SK-N-SH (cell line): Measurements from ENCODE around the gene GNG12. TPM values are rescaled to one million over a fixed set of nuclear protein-coding genes. Genes with fewer than 3 reads are reported as not detected.

ENCODE experiments used
- CTCF ChIA-PET: fragments of 300-600, 350-600 bp; formaldehyde crosslinking; extraction: SDS; loops from one replicate; lab custom pipeline; 2021; lab: Yijun Ruan, JAX
- POLR2A ChIA-PET: fragments of 350-600 bp; sonication (Branson Sonifier 250); formaldehyde crosslinking; extraction: SDS; loops from one replicate; lab custom pipeline; 2020; ENCODE audit warnings: antibody characterized with exemption, inconsistent platforms; lab: Yijun Ruan, JAX
- DNase-seq: peaks from one replicate; pipeline ENCODE4 v3.0.0; 2012
- H2AFZ ChIP-seq: fragments of 200-600 bp; sonication (generic); 2 replicates; pipeline ENCODE4 v1.8.1; 2016; ENCODE audit warnings: antibody characterized with exemption, mild to moderate bottlenecking, low read depth
- H3F3A ChIP-seq: fragments of 200-600 bp; sonication (generic); replicated peaks from 2 replicates; pipeline ENCODE3; 2016; ENCODE audit warnings: antibody characterized with exemption, mild to moderate bottlenecking; ENCODE audit not compliant: insufficient read depth
- H3K27ac ChIP-seq, 2 experiments: fragments of 200-500 bp in 1 of 2; fragments of 200-600 bp in 1 of 2; sonication (Bioruptor generic) in 1 of 2; sonication (generic), shearing (Covaris generic) in 1 of 2; 2 replicates each; pipeline versions ENCODE4 v1.5.1 to v1.6.1; 2014 to 2016; ENCODE audit warnings: low read depth in 2 of 2, inconsistent platforms in 1 of 2, low read length in 1 of 2, mild to moderate bottlenecking in 1 of 2, mixed read lengths in 1 of 2
- H3K27me3 ChIP-seq: fragments of 200-600 bp; sonication (generic), shearing (Covaris generic); 2 replicates; pipeline ENCODE4 v1.6.1; 2016; ENCODE audit warnings: mixed run types; ENCODE audit not compliant: insufficient read depth
- H3K36me3 ChIP-seq, 2 experiments: fragments of 200-500 bp in 1 of 2; fragments of 200-600 bp in 1 of 2; sonication (Bioruptor generic) in 1 of 2; sonication (generic) in 1 of 2; replicated peaks in 1 of 2; 2 replicates each; pipeline versions ENCODE3 to v1.5.1; 2014 to 2016; ENCODE audit warnings: low read length in 1 of 2, mild to moderate bottlenecking in 1 of 2; ENCODE audit not compliant: insufficient read depth in 2 of 2, control insufficient read depth in 1 of 2
- H3K4me1 ChIP-seq, 2 experiments: fragments of 200-500 bp in 1 of 2; fragments of 200-600 bp in 1 of 2; sonication (Bioruptor generic) in 1 of 2; sonication (generic), shearing (Covaris generic) in 1 of 2; 2 replicates each; pipeline versions ENCODE4 v1.5.1 to v1.6.1; 2014 to 2016; ENCODE audit warnings: low read depth in 1 of 2, low read length in 1 of 2, mixed run types in 1 of 2; ENCODE audit not compliant: insufficient read depth in 2 of 2, control insufficient read depth in 1 of 2
- H3K4me2 ChIP-seq: fragments of 200-600 bp; sonication (generic), shearing (Covaris generic); 2 replicates; pipeline ENCODE4 v1.6.1; 2017; ENCODE audit warnings: mixed run types
- H3K4me3 ChIP-seq, 2 experiments: fragments of 200-500 bp in 1 of 2; fragments of 200-600 bp in 1 of 2; sonication (Bioruptor generic) in 1 of 2; sonication (generic), shearing (Covaris generic) in 1 of 2; 2 replicates each; pipeline versions ENCODE4 v1.5.1 to v1.8.1; 2014 to 2016; ENCODE audit warnings: low read depth in 2 of 2, inconsistent platforms in 1 of 2, low read length in 1 of 2, mild to moderate bottlenecking in 1 of 2, mixed read lengths in 1 of 2, moderate library complexity in 1 of 2
- H3K79me2 ChIP-seq: fragments of 200-600 bp; sonication (generic); 2 replicates; pipeline ENCODE4 v1.8.1; 2017; ENCODE audit warnings: mild to moderate bottlenecking; ENCODE audit not compliant: insufficient read depth
- H3K9ac ChIP-seq: fragments of 200-600 bp; sonication (generic); 2 replicates; pipeline ENCODE4 v1.6.1; 2017; ENCODE audit warnings: mixed run types
- H3K9me2 ChIP-seq: fragments of 200-600 bp; sonication (generic); 2 replicates; pipeline ENCODE4 v1.6.1; 2017; ENCODE audit warnings: mixed run types
- H3K9me3 ChIP-seq: fragments of 200-600 bp; sonication (generic); 2 replicates; pipeline ENCODE4 v1.6.1; 2017; ENCODE audit warnings: mixed run types, mild to moderate bottlenecking, moderate library complexity
- H4K20me1 ChIP-seq: fragments of 200-600 bp; sonication (generic); 2 replicates; pipeline ENCODE4 v1.6.1; 2017; ENCODE audit warnings: mild to moderate bottlenecking, mixed run types; ENCODE audit not compliant: insufficient read depth
- ELF1 ChIP-seq: IDR thresholded peaks from 2 replicates; pipeline ENCODE4 v1.4.0; 2012
- EZH2phosphoT487 ChIP-seq: fragments of 200-600 bp; sonication (generic); IDR thresholded peaks from 2 replicates; pipeline ENCODE4 v1.6.1; 2017; ENCODE audit warnings: low read depth, mixed run types, mild to moderate bottlenecking, antibody characterized with exemption, moderate library complexity, borderline replicate concordance
- FOSL2 ChIP-seq: IDR thresholded peaks from 2 replicates; pipeline ENCODE4 v1.4.0; 2012; ENCODE audit warnings: low read depth, mild to moderate bottlenecking, moderate library complexity, borderline replicate concordance
- FOXJ3 ChIP-seq: sonication (generic); formaldehyde crosslinking; IDR thresholded peaks from 2 replicates; pipeline ENCODE4 v1.5.1; 2020; ENCODE audit warnings: mild to moderate bottlenecking, missing genetic modification reagents
- FOXM1 ChIP-seq: IDR thresholded peaks from 2 replicates; pipeline ENCODE4 v1.4.0; 2012; ENCODE audit warnings: low read depth, mild to moderate bottlenecking
- GATA2 ChIP-seq: sonication (generic); formaldehyde crosslinking; IDR thresholded peaks from 2 replicates; pipeline ENCODE4 v1.5.0; 2020; ENCODE audit warnings: mild to moderate bottlenecking, missing genetic modification reagents
- IRF3 ChIP-seq: fragments of 150-350 bp; IDR thresholded peaks from 2 replicates; pipeline ENCODE4 v1.6.1; 2016; ENCODE audit warnings: mild to moderate bottlenecking, low read depth, low read length
- MAX ChIP-seq: IDR thresholded peaks from 2 replicates; pipeline ENCODE4 v1.4.0; 2012; ENCODE audit warnings: low read depth
- MXI1 ChIP-seq: IDR thresholded peaks from 2 replicates; pipeline ENCODE4 v1.6.1; 2012; ENCODE audit warnings: mild to moderate bottlenecking, low read depth, low read length, improper control_type of control experiment
- NRF1 ChIP-seq: IDR thresholded peaks from 2 replicates; pipeline ENCODE4 v1.6.1; 2012; ENCODE audit warnings: low read depth, mild to moderate bottlenecking, low read length
- PBX3 ChIP-seq: IDR thresholded peaks from 2 replicates; pipeline ENCODE4; 2012
- POLR2AphosphoS5 ChIP-seq: IDR thresholded peaks from 2 replicates; pipeline ENCODE4 v1.6.1; 2012; ENCODE audit warnings: low read depth, low read length
- RCOR1 ChIP-seq: fragments of 150-350 bp; IDR thresholded peaks from 2 replicates; pipeline ENCODE4 v1.6.1; 2017; ENCODE audit warnings: antibody characterized with exemption, low read length
- RFX5 ChIP-seq: IDR thresholded peaks from 2 replicates; pipeline ENCODE4 v1.6.1; 2012; ENCODE audit warnings: mild to moderate bottlenecking, improper control_type of control experiment, low read length
- RXRA ChIP-seq: IDR thresholded peaks from 2 replicates; pipeline ENCODE4 v1.4.0; 2012; ENCODE audit warnings: low read depth, mild to moderate bottlenecking, borderline replicate concordance
- SIN3A ChIP-seq: IDR thresholded peaks from 2 replicates; pipeline ENCODE4 v1.6.1; 2012; ENCODE audit warnings: low read depth, mild to moderate bottlenecking, low read length, moderate library complexity, borderline replicate concordance
- TAF1 ChIP-seq: IDR thresholded peaks from 2 replicates; pipeline ENCODE4 v1.6.1; 2012; ENCODE audit warnings: low read depth, mild to moderate bottlenecking, low read length, moderate library complexity, borderline replicate concordance
- TEAD4 ChIP-seq: IDR thresholded peaks from 2 replicates; pipeline ENCODE4 v1.4.0; 2012; ENCODE audit warnings: mild to moderate bottlenecking, borderline replicate concordance; ENCODE audit not compliant: insufficient read depth
- USF1 ChIP-seq: IDR thresholded peaks from 2 replicates; pipeline ENCODE4 v1.4.0; 2012; ENCODE audit warnings: low read depth, borderline replicate concordance
- ZBTB33 ChIP-seq: IDR thresholded peaks from 2 replicates; pipeline ENCODE4 v1.4.0; 2012; ENCODE audit warnings: low read depth, borderline replicate concordance
- WGBS: methylation state at CpG from one replicate; pipeline ENCODE4 v1.1.6; 2017; ENCODE audit warnings: low lambda C conversion rate; 5-methylcytosine and 5-hydroxymethylcytosine counted together
- polyA plus RNA-seq, 3 experiments: library from polyadenylated mRNA; depleted of rRNA; stranded (reverse); fragments of >200 nt; gene quantifications; 2 replicates each; pipeline ENCODE4 v1.2.3, GENCODE V29; 2012

GNG12 gene
- polyA plus RNA-seq, 1 of the 3 experiments (the other 2 are of a cell fraction): 41.2 TPM

- H3K27ac ChIP-seq: no peak overlapping the region
- no peaks in the 10 kb centered on the region for H3K36me3 ChIP-seq
- CTCF ChIA-PET: interaction anchor here (0.6 to 2.9 kb wide), 2 partner anchors 10 to 96 kb away, joined by 3 to 10 read pairs; no protein-coding TSS in a partner anchor
These were observed 169.2 kb downstream of the GNG12 start for GRCh38 chr1:67664048-67664447.

GRCh38 chr1:67662884-67663283, 170.4 kb downstream of the GNG12 start:
- CTCF ChIA-PET: interaction anchor here (2.9 kb wide), 1 partner anchor 97 kb away, joined by 10 read pairs; no protein-coding TSS in a partner anchor
- Histone ChIP-seq H3K79me2 (no peaks in the 10 kb centered on the region), H3K27ac (no peak overlapping the region), H3K4me2 (no peak overlapping the region), H3K27me3 (no peaks in the 10 kb centered on the region), H3K9me3 (no peaks in the 10 kb centered on the region), H3K9me2 (no peaks in the 10 kb centered on the region), H3K4me3 (no peak overlapping the region), H2AFZ (no peak overlapping the region), H3K4me1 (no peaks in the 10 kb centered on the region; a peak in 1 of 4 replicates), H3K36me3 (no peaks in the 10 kb centered on the region), H3F3A (peaks cover 3% of the 10 kb centered on the region), H3K9ac (no peak overlapping the region), H4K20me1 (no peaks in the 10 kb centered on the region)
- TF ChIP-seq USF1 (no peak), RXRA (no peak), FOXJ3 (CRISPR knock-in tag) (no peak), SIN3A (no peak), EZH2phosphoT487 (no peak), IRF3 (no peak), GATA2 (no peak), PBX3 (no peak), TAF1 (no peak), ZBTB33 (no peak), ELF1 (no peak), MXI1 (no peak), NRF1 (no peak), MAX (no peak), RFX5 (no peak), FOSL2 (no peak), RCOR1 (no peak)
- 81% methylated on average over 6 of the region's 6 CpGs for WGBS
- POLR2A ChIA-PET: no interaction called here
- no peak for DNase-seq

More at GRCh38 chr1:67664048-67664447, 169.2 kb downstream of the GNG12 start:
- Histone ChIP-seq H3K4me1 (no peaks in the 10 kb centered on the region; a peak in 1 of 4 replicates), H2AFZ (no peak overlapping the region), H3K27me3 (no peaks in the 10 kb centered on the region), H3K9me3 (no peaks in the 10 kb centered on the region), H3F3A (no peaks in the 10 kb centered on the region), H3K4me2 (no peak overlapping the region), H3K9ac (no peak overlapping the region), H4K20me1 (no peaks in the 10 kb centered on the region), H3K4me3 (no peak overlapping the region), H3K9me2 (no peaks in the 10 kb centered on the region), H3K79me2 (no peaks in the 10 kb centered on the region)
- POLR2A ChIA-PET: no interaction called here
- no peak for DNase-seq
- 51% methylated on average over 1 of the region's 1 CpG for WGBS
- TF ChIP-seq TEAD4: no peak
- no peak for TF ChIP-seq FOXM1
- TF ChIP-seq EZH2phosphoT487: no peak
- TF ChIP-seq POLR2AphosphoS5: no peak
- TF ChIP-seq PBX3: no peak
